ENCODE measurements around the gene TMEM132C. TPM values are rescaled to one million over a fixed set of nuclear protein-coding genes. Genes with fewer than 3 reads are reported as not detected.

Gene TMEM132C
- total RNA-seq, 2 experiments from 2014 or later, result not detected

- Mint-ChIP-seq H3K27ac (no peak overlapping the region), H3K4me1 (no peaks in the 10 kb centered on the region), H3K9me3 (peaks cover 9% of the 10 kb centered on the region), H3K27me3 (no peaks in the 10 kb centered on the region), H3K4me3 (no peak overlapping the region), H3K36me3 (no peaks in the 10 kb centered on the region)
- POLR2A ChIA-PET, result no interaction called here
- no peak for ATAC-seq (ENCODE audit: low read depth)
- DNase-seq, result no peak
These were observed 116.5 kb downstream of the TMEM132C start for GRCh38 chr12:128383357-128383937.

- DNase-seq (no peak), ATAC-seq (ENCODE audit: low read depth) (no peak)
- POLR2A ChIA-PET, result no interaction called here
- Mint-ChIP-seq H3K9me3 (peaks cover 2% of the 10 kb centered on the region), H3K27ac (no peak overlapping the region), H3K36me3 (no peaks in the 10 kb centered on the region), H3K27me3 (no peaks in the 10 kb centered on the region), H3K4me1 (no peaks in the 10 kb centered on the region), H3K4me3 (no peak overlapping the region)
These were observed 118.8 kb downstream of the TMEM132C start for GRCh38 chr12:128385736-128386135.

- DNase-seq, result peak; percentile 38
- ATAC-seq (ENCODE audit: low read depth), result no peak
These were observed 120.9 kb downstream of the TMEM132C start for GRCh38 chr12:128387811-128388422.

GRCh38 chr12:128388461-128389000, 121.6 kb downstream of the TMEM132C start:
- ATAC-seq (ENCODE audit: low read depth) (no peak), DNase-seq (no peak)
- no peaks in the 10 kb centered on the region for H3K27me3 Mint-ChIP-seq
- peaks cover 2% of the 10 kb centered on the region for H3K9me3 Mint-ChIP-seq
- H3K4me1 Mint-ChIP-seq, result no peaks in the 10 kb centered on the region
- H3K36me3 Mint-ChIP-seq, result no peaks in the 10 kb centered on the region
- H3K4me3 Mint-ChIP-seq, result no peak overlapping the region
- POLR2A ChIA-PET, result no interaction called here
- no peak overlapping the region for H3K27ac Mint-ChIP-seq

More at GRCh38 chr12:128387811-128388422, 120.9 kb downstream of the TMEM132C start:
- H3K4me1 Mint-ChIP-seq, result no peaks in the 10 kb centered on the region
- H3K27me3 Mint-ChIP-seq, result no peaks in the 10 kb centered on the region
- POLR2A ChIA-PET, result no interaction called here
- no peak overlapping the region for H3K4me3 Mint-ChIP-seq
- H3K27ac Mint-ChIP-seq, result no peak overlapping the region
- peaks cover 2% of the 10 kb centered on the region for H3K9me3 Mint-ChIP-seq
- no peaks in the 10 kb centered on the region for H3K36me3 Mint-ChIP-seq

GRCh38 chr12:128393346-128393745, 126.4 kb downstream of the TMEM132C start:
- POLR2A ChIA-PET, result no interaction called here
- H3K36me3 Mint-ChIP-seq, result no peaks in the 10 kb centered on the region
- no peak for DNase-seq
- no peak for ATAC-seq (ENCODE audit: low read depth)
- no peaks in the 10 kb centered on the region for H3K4me1 Mint-ChIP-seq
- peaks cover 2% of the 10 kb centered on the region for H3K9me3 Mint-ChIP-seq
- H3K4me3 Mint-ChIP-seq, result no peak overlapping the region
- no peaks in the 10 kb centered on the region for H3K27me3 Mint-ChIP-seq
- no peak overlapping the region for H3K27ac Mint-ChIP-seq

- Mint-ChIP-seq H3K9me3 (peaks cover 2% of the 10 kb centered on the region), H3K36me3 (no peaks in the 10 kb centered on the region), H3K27ac (no peak overlapping the region), H3K27me3 (no peaks in the 10 kb centered on the region), H3K4me1 (no peaks in the 10 kb centered on the region), H3K4me3 (no peak overlapping the region)
- POLR2A ChIA-PET, result no interaction called here
- no peak for ATAC-seq (ENCODE audit: low read depth)
- no peak for DNase-seq
These were observed 127.2 kb downstream of the TMEM132C start for GRCh38 chr12:128394137-128394536.

GRCh38 chr12:128399253-128399652, 132.3 kb downstream of the TMEM132C start:
- Mint-ChIP-seq H3K36me3 (no peaks in the 10 kb centered on the region), H3K9me3 (peaks cover 1% of the 10 kb centered on the region), H3K4me3 (no peak overlapping the region), H3K27ac (no peak overlapping the region), H3K4me1 (no peaks in the 10 kb centered on the region), H3K27me3 (no peaks in the 10 kb centered on the region)
- POLR2A ChIA-PET, result no interaction called here
- ATAC-seq (ENCODE audit: low read depth) (no peak), DNase-seq (no peak)

GRCh38 chr12:128402486-128403243, 135.7 kb downstream of the TMEM132C start:
- DNase-seq (no peak), ATAC-seq (ENCODE audit: low read depth) (no peak)
- Mint-ChIP-seq H3K9me3 (peaks cover 1% of the 10 kb centered on the region), H3K4me3 (no peak overlapping the region), H3K27ac (no peak overlapping the region), H3K36me3 (no peaks in the 10 kb centered on the region), H3K4me1 (no peaks in the 10 kb centered on the region), H3K27me3 (no peaks in the 10 kb centered on the region)
- POLR2A ChIA-PET, result no interaction called here

GRCh38 chr12:128408669-128409068, 141.7 kb downstream of the TMEM132C start:
- no peak for DNase-seq
- no peak overlapping the region for H3K27ac Mint-ChIP-seq
- H3K9me3 Mint-ChIP-seq, result peaks cover 4% of the 10 kb centered on the region
- H3K36me3 Mint-ChIP-seq, result no peaks in the 10 kb centered on the region
- H3K4me1 Mint-ChIP-seq, result no peaks in the 10 kb centered on the region
- POLR2A ChIA-PET, result no interaction called here
- ATAC-seq (ENCODE audit: low read depth), result no peak
- H3K27me3 Mint-ChIP-seq, result no peaks in the 10 kb centered on the region
- H3K4me3 Mint-ChIP-seq, result no peak overlapping the region

- H3K36me3 Mint-ChIP-seq, result no peaks in the 10 kb centered on the region
- no peaks in the 10 kb centered on the region for H3K27me3 Mint-ChIP-seq
- DNase-seq, result no peak
- POLR2A ChIA-PET, result no interaction called here
- H3K4me1 Mint-ChIP-seq, result no peaks in the 10 kb centered on the region
- ATAC-seq (ENCODE audit: low read depth), result no peak
- H3K9me3 Mint-ChIP-seq, result peaks cover 3% of the 10 kb centered on the region
- no peak overlapping the region for H3K4me3 Mint-ChIP-seq
- no peak overlapping the region for H3K27ac Mint-ChIP-seq
These were observed 148.1 kb downstream of the TMEM132C start for GRCh38 chr12:128415036-128415560.

- POLR2A ChIA-PET, result no interaction called here
- H3K4me3 Mint-ChIP-seq, result no peak overlapping the region
- DNase-seq (no peak), ATAC-seq (ENCODE audit: low read depth) (no peak)
- H3K27ac Mint-ChIP-seq, result no peak overlapping the region
- H3K9me3 Mint-ChIP-seq, result peaks cover 7% of the 10 kb centered on the region
- peaks cover 2% of the 10 kb centered on the region for H3K36me3 Mint-ChIP-seq
- H3K4me1 Mint-ChIP-seq, result no peaks in the 10 kb centered on the region
- no peaks in the 10 kb centered on the region for H3K27me3 Mint-ChIP-seq
These were observed 152.0 kb downstream of the TMEM132C start for GRCh38 chr12:128418944-128419343.

- peaks cover 8% of the 10 kb centered on the region for H3K9me3 Mint-ChIP-seq
- peaks cover 2% of the 10 kb centered on the region for H3K36me3 Mint-ChIP-seq
- no peaks in the 10 kb centered on the region for H3K27me3 Mint-ChIP-seq
- POLR2A ChIA-PET, result no interaction called here
- no peak for DNase-seq
- H3K27ac Mint-ChIP-seq, result no peak overlapping the region
- H3K4me1 Mint-ChIP-seq, result no peaks in the 10 kb centered on the region
- no peak for ATAC-seq (ENCODE audit: low read depth)
- H3K4me3 Mint-ChIP-seq, result no peak overlapping the region
These were observed 153.2 kb downstream of the TMEM132C start for GRCh38 chr12:128420163-128420562.

- POLR2A ChIA-PET, result no interaction called here
- no peak for ATAC-seq (ENCODE audit: low read depth)
- H3K36me3 Mint-ChIP-seq, result peaks cover 2% of the 10 kb centered on the region
- no peaks in the 10 kb centered on the region for H3K4me1 Mint-ChIP-seq
- H3K4me3 Mint-ChIP-seq, result no peak overlapping the region
- H3K27me3 Mint-ChIP-seq, result no peaks in the 10 kb centered on the region
- no peak overlapping the region for H3K27ac Mint-ChIP-seq
- DNase-seq, result no peak
- peaks cover 8% of the 10 kb centered on the region for H3K9me3 Mint-ChIP-seq
These were observed 154.4 kb downstream of the TMEM132C start for GRCh38 chr12:128421375-128421774.

GRCh38 chr12:128423205-128423604, 156.2 kb downstream of the TMEM132C start:
- Mint-ChIP-seq H3K9me3 (peaks cover 6% of the 10 kb centered on the region), H3K27me3 (no peaks in the 10 kb centered on the region), H3K27ac (no peak overlapping the region), H3K36me3 (peaks cover 2% of the 10 kb centered on the region), H3K4me3 (no peak overlapping the region), H3K4me1 (no peaks in the 10 kb centered on the region)
- ATAC-seq (ENCODE audit: low read depth) (no peak), DNase-seq (no peak)
- POLR2A ChIA-PET, result no interaction called here
